HEK293T (cell line): ENCODE results near the gene GAGE12H.
"Not testable (repeated sequence)": the region's sequence is repeated elsewhere in the genome, so short reads cannot be mapped to it uniquely, and the experiment has no call there.

ENCODE experiments used
- ARNT ChIP-seq: fragments of 450-650 bp; IDR thresholded peaks from 2 replicates; pipeline ENCODE4 v1.6.1; 2017; ENCODE audit warnings: mild to moderate bottlenecking
- BHLHE40 ChIP-seq: fragments of 450-650 bp; IDR thresholded peaks from 2 replicates; pipeline ENCODE4 v1.6.1; 2016; ENCODE audit warnings: mild to moderate bottlenecking, moderate library complexity, borderline replicate concordance
- ELF4 ChIP-seq: fragments of 450-650 bp; IDR thresholded peaks from 2 replicates; pipeline ENCODE4 v1.6.1; 2017; ENCODE audit warnings: antibody characterized with exemption
- FOXA1 ChIP-seq: fragments of 450-650 bp; IDR thresholded peaks from 2 replicates; pipeline ENCODE4 v1.6.1; 2016; ENCODE audit warnings: mild to moderate bottlenecking
- FOXM1 ChIP-seq: fragments of 450-650 bp; IDR thresholded peaks from 2 replicates; pipeline ENCODE4 v1.6.1; 2017; ENCODE audit warnings: mild to moderate bottlenecking, borderline replicate concordance
- HDGF ChIP-seq: fragments of 450-650 bp; IDR thresholded peaks from 2 replicates; pipeline ENCODE4 v1.6.1; 2017; ENCODE audit warnings: antibody characterized with exemption, borderline replicate concordance
- L3MBTL2 ChIP-seq: fragments of 450-650 bp; conservative IDR thresholded peaks from 2 replicates; pipeline ENCODE4 v1.6.1; 2016; ENCODE audit warnings: mild to moderate bottlenecking
- LEF1 ChIP-seq: fragments of 450-650 bp; IDR thresholded peaks from 2 replicates; pipeline ENCODE4 v1.6.1; 2017; ENCODE audit warnings: mild to moderate bottlenecking, borderline replicate concordance
- PKNOX1 ChIP-seq: fragments of 450-650 bp; IDR thresholded peaks from 2 replicates; pipeline ENCODE4 v1.6.1; 2016
- SUZ12 ChIP-seq: fragments of 450-650 bp; IDR thresholded peaks from 2 replicates; pipeline ENCODE4 v1.6.1; 2016; ENCODE audit warnings: mild to moderate bottlenecking
- TARDBP ChIP-seq: fragments of 450-650 bp; IDR thresholded peaks from 2 replicates; pipeline ENCODE4 v1.6.1; 2016
- ZNF384 ChIP-seq: fragments of 450-650 bp; IDR thresholded peaks from 2 replicates; pipeline ENCODE4 v1.6.1; 2016

GRCh38 chrX:49598720-49599119, 19.0 kb downstream of the GAGE12H start, which contains the start of gene GAGE1:
- TF ChIP-seq FOXM1, PKNOX1, ELF4, TARDBP, SUZ12, HDGF, BHLHE40, L3MBTL2, LEF1, ARNT, FOXA1, ZNF384: not testable (repeated sequence)
